HG03342 (cell line): Measurements from ENCODE around the gene WDR73.
"Not testable (repeated sequence)": the region's sequence is repeated elsewhere in the genome, so short reads cannot be mapped to it uniquely, and the experiment has no call there.

Source experiments
- ATAC-seq: cut with Tn5 transposase; IDR thresholded peaks from one replicate; pipeline ENCODE4 v1.9.1; 2021; ENCODE audit warnings: mild to moderate bottlenecking, moderate library complexity; ENCODE audit not compliant: unreplicated experiment

The WDR73 gene

GRCh38 chr15:84653910-84654688, at the start of gene WDR73:
Gene WDR73 (minus strand): TSS chr15:84654283. CDS start chr15:84654274, 9 bp downstream.
- peak; percentile 78 for ATAC-seq

GRCh38 chr15:84703808-84704207, 49.7 kb upstream of the WDR73 start:
- no peak for ATAC-seq

- ATAC-seq: no peak
Measured at GRCh38 chr15:84702961-84703482, 48.9 kb upstream of the WDR73 start.

GRCh38 chr15:84699538-84700191, 45.6 kb upstream of the WDR73 start:
- no peak for ATAC-seq

- ATAC-seq: no peak
Measured at GRCh38 chr15:84697236-84697990, 43.3 kb upstream of the WDR73 start.

GRCh38 chr15:84696757-84697156, 42.7 kb upstream of the WDR73 start:
- ATAC-seq: no peak

GRCh38 chr15:84690342-84690741, 36.3 kb upstream of the WDR73 start:
- no peak for ATAC-seq

- ATAC-seq: no peak
Measured at GRCh38 chr15:84689858-84690257, 35.8 kb upstream of the WDR73 start.

GRCh38 chr15:84686446-84686845, 32.4 kb upstream of the WDR73 start:
- not testable (repeated sequence) for ATAC-seq

- no peak for ATAC-seq
Measured at GRCh38 chr15:84685304-84685703, 31.2 kb upstream of the WDR73 start.

- no peak for ATAC-seq
Measured at GRCh38 chr15:84684092-84684491, 30.0 kb upstream of the WDR73 start.

- ATAC-seq: no peak
Measured at GRCh38 chr15:84681831-84682230, 27.7 kb upstream of the WDR73 start.

- ATAC-seq: no peak
Measured at GRCh38 chr15:84671211-84671610, 17.1 kb upstream of the WDR73 start.

- ATAC-seq: no peak
Measured at GRCh38 chr15:84669726-84670125, 15.6 kb upstream of the WDR73 start.

- ATAC-seq: no peak
Measured at GRCh38 chr15:84668221-84668982, 14.3 kb upstream of the WDR73 start.

- no peak for ATAC-seq
Measured at GRCh38 chr15:84666373-84666772, 12.3 kb upstream of the WDR73 start.

- no peak for ATAC-seq
Measured at GRCh38 chr15:84661001-84661400, 6.9 kb upstream of the WDR73 start.

GRCh38 chr15:84659904-84660781, 6.1 kb upstream of the WDR73 start:
- no peak for ATAC-seq

- no peak for ATAC-seq
Measured at GRCh38 chr15:84658788-84659411, 4.8 kb upstream of the WDR73 start.
